Fibroblast of mammary gland (primary cell): ENCODE data around the gene MRPL28.
"Not testable (repeated sequence)": the region's sequence is repeated elsewhere in the genome, so short reads cannot be mapped to it uniquely, and the experiment has no call there.

Source experiments
- DNase-seq: peaks from one replicate; pipeline ENCODE4 v3.0.0-alpha.2; 2010; ENCODE audit warnings: low read depth
- H3K4me3 ChIP-seq: 2 replicates; pipeline ENCODE4 v1.5.1; 2011; ENCODE audit warnings: low read depth, mild to moderate bottlenecking, low read length, moderate library complexity; ENCODE audit not compliant: control insufficient read depth
- TF ChIP-seq, protein P1 (sequence below): conservative IDR thresholded peaks from 2 replicates; pipeline ENCODE4 v1.5.1; 2011; ENCODE audit warnings: low read depth, low read length, inconsistent platforms; ENCODE audit not compliant: control insufficient read depth, insufficient read depth

The MRPL28 gene

DNA sequence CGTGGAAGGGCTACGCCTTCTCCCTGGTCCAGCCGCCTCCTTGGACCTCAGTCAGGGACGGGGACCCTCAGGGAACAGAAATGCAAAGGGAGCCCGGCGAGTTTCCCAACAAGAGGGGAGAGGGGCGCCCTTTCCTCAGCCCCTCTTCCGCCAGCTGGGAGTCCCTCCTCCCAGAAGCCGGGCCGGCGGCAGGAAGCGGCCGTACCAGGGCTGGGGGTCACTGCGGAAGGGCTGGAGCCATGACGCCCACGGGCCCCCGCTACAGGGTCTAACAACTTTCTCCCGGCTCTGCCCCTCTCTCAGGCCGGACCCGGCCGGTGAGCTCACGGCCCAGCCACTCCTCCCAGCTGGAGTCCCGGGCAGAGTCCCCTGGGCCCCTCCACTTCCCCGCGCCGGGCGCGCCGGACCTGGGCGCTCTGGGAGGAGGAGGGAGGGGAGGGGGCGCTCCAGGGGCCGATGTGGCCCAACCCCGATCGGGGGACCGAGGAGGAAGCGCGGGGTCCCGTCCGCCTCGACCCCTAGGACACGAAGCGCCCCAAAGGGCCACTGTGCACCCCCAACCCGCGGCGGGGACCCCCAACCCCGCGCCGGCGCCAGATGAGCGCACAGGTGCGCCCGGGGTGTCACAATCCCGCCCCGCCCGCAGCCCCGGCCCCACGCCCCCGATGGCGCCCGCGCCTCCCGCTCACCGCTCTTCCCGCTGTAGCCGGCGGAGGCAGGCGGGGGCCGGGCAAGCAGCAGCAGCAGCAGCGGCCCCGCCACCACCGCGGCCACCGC, 10.9 kb upstream of the MRPL28 start:
- DNase-seq: no peak
- TF ChIP-seq, protein P1, sequence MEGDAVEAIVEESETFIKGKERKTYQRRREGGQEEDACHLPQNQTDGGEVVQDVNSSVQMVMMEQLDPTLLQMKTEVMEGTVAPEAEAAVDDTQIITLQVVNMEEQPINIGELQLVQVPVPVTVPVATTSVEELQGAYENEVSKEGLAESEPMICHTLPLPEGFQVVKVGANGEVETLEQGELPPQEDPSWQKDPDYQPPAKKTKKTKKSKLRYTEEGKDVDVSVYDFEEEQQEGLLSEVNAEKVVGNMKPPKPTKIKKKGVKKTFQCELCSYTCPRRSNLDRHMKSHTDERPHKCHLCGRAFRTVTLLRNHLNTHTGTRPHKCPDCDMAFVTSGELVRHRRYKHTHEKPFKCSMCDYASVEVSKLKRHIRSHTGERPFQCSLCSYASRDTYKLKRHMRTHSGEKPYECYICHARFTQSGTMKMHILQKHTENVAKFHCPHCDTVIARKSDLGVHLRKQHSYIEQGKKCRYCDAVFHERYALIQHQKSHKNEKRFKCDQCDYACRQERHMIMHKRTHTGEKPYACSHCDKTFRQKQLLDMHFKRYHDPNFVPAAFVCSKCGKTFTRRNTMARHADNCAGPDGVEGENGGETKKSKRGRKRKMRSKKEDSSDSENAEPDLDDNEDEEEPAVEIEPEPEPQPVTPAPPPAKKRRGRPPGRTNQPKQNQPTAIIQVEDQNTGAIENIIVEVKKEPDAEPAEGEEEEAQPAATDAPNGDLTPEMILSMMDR: no peak
- peak overlapping the region; percentile 65 for H3K4me3 ChIP-seq

GRCh38 chr16:380762-381011, 10.3 kb upstream of the MRPL28 start:
- no peak for DNase-seq
- TF ChIP-seq, protein P1: no peak
- peak overlapping the region; percentile 65 for H3K4me3 ChIP-seq

DNA sequence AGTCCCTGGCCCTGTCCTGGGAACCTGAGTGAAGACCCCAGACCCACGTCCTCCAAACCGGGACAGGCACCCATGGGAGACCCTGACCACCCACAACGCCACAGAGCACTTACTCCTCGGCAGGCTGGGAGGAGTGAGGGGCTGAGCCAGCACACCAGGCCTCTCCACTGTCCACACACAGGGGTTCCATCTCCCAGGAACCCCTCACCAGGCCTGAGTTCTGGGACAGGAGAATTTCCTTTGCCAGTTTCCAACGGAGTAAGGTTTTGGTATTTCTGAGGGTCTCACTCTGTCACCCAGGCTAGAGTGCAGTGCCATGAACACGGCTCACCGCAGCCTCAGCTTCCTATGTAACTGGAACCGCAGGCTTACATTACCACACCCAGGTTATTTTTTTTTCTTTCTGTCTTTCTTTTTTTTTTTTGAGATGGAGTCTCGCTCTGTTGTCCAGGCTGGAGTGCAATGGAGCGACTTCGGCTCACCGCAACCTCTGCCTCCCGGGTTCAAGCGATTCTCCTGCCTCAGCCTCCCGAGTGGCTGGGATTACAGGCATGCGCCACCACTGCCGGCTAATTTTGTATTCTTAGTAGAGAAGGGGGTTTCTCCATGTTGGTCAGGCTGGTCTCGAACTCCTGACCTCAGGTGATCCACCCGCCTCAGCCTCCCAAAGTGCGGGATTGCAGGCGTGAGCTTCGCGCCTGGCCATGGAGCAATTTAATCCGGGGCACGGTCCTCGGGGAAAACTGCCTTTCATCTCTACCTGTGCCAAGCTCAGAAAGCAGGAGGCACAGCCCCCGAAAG, 9.8 kb upstream of the MRPL28 start:
- H3K4me3 ChIP-seq: no peak overlapping the region
- no peak for DNase-seq
- TF ChIP-seq, protein P1: no peak

DNA sequence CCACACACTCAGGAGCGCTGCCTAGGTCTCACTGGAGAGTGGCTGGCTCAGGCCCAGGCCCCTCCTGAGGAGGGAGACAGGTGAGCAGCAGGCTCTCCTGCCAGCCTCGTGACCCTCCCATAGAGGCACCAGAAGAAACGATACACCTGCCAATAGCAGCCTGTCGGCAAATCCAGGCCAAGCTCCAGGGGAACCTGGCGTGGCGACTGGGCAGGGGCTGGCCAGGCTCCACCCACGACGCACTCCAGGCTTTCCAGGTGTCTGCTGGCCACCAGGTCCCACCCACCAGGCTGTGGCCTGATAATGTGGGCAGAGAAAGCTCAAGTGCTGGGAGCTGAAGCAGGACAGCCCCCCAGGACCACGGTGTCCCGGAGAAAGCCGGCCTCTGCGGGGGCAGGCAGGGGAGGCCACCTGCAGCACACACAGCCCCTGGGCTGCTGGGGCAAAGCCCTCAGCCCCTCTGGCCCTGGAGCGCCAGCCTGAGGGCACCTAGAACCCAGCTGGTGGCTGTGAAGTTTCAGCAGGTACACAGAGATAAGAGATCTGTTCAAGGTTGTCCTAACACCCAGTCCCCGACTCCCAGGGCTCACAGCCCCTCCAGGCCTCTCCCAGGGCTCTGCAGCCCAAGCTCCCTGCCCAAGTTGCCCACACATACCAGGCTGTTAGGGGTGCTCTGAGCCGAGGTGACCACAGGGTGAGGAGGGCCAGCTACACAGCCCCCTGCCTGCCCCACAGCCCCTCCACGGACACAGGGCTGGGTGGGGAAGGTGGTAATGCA, 9.0 kb upstream of the MRPL28 start:
- no peak overlapping the region for H3K4me3 ChIP-seq
- no peak for DNase-seq

DNA sequence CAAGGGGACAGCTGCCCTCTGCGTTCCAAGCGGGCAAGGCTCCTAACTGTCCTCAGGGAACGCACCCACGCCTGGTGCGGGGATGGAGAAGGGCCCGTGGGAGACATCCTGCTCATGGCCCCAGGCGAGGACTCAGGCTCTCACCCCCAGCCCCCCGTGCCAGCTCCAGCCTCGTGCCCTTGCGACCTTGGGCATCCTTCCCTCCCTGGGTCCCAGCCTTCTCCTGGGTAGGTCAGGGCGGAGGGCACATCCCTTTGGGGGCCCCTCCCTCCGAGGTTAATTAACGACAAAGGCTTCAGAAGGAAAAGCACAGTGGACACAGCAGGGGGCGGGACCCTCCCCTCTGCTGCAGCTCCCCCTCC, 8.5 kb upstream of the MRPL28 start:
- DNase-seq: no peak
- TF ChIP-seq, protein P1: no peak
- no peak overlapping the region for H3K4me3 ChIP-seq

More for the DNA sequence above, 9.0 kb upstream of the MRPL28 start:
- TF ChIP-seq, protein P1: no peak

GRCh38 chr16:378113-378820, 7.9 kb upstream of the MRPL28 start:
- not testable (repeated sequence) for DNase-seq, H3K4me3 ChIP-seq

DNA sequence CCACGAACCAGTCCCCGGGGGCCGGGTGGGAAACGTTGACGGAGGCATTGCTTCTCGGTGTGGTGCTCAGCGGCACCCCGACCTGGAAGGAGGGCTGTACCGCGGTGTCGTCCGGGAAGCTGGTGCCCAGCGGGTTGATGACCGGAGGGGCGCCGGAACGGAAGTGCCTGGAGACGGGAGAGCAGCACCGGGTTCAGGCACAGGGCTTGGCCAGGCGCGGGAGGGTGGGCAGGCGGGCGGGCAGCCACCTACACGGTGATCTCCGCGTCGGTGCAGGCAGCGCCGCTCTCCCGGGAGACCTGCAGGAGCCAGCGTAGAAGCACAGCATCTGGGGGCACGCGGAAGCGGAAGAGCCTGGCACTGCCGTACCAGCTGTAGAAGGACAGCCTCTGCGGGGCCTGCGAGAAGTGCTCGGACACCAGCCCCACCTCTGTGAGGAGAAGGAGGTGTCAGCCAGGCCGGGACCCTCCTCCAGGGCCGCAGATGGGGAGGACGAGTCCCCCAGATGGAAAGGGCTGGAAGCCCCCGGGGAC, 7.1 kb upstream of the MRPL28 start:
- DNase-seq: no peak
- TF ChIP-seq, protein P1: no peak

More for the DNA sequence above, 7.1 kb upstream of the MRPL28 start:
- H3K4me3 ChIP-seq: no peak overlapping the region
